AG09319 (cell line): ENCODE data around the gene SLITRK3.

Experiments used
- DNase-seq: peaks from one replicate; pipeline ENCODE4 v3.0.0-alpha.2; 2010; ENCODE audit warnings: low read depth; ENCODE audit errors: extremely low read depth
- TF ChIP-seq, protein P1 (sequence below): IDR thresholded peaks from 2 replicates; pipeline ENCODE4 v1.5.1; 2011; ENCODE audit warnings: low read depth, mild to moderate bottlenecking, inconsistent platforms, low read length, moderate library complexity

SLITRK3 gene, protein sequence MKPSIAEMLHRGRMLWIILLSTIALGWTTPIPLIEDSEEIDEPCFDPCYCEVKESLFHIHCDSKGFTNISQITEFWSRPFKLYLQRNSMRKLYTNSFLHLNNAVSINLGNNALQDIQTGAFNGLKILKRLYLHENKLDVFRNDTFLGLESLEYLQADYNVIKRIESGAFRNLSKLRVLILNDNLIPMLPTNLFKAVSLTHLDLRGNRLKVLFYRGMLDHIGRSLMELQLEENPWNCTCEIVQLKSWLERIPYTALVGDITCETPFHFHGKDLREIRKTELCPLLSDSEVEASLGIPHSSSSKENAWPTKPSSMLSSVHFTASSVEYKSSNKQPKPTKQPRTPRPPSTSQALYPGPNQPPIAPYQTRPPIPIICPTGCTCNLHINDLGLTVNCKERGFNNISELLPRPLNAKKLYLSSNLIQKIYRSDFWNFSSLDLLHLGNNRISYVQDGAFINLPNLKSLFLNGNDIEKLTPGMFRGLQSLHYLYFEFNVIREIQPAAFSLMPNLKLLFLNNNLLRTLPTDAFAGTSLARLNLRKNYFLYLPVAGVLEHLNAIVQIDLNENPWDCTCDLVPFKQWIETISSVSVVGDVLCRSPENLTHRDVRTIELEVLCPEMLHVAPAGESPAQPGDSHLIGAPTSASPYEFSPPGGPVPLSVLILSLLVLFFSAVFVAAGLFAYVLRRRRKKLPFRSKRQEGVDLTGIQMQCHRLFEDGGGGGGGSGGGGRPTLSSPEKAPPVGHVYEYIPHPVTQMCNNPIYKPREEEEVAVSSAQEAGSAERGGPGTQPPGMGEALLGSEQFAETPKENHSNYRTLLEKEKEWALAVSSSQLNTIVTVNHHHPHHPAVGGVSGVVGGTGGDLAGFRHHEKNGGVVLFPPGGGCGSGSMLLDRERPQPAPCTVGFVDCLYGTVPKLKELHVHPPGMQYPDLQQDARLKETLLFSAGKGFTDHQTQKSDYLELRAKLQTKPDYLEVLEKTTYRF

DNA sequence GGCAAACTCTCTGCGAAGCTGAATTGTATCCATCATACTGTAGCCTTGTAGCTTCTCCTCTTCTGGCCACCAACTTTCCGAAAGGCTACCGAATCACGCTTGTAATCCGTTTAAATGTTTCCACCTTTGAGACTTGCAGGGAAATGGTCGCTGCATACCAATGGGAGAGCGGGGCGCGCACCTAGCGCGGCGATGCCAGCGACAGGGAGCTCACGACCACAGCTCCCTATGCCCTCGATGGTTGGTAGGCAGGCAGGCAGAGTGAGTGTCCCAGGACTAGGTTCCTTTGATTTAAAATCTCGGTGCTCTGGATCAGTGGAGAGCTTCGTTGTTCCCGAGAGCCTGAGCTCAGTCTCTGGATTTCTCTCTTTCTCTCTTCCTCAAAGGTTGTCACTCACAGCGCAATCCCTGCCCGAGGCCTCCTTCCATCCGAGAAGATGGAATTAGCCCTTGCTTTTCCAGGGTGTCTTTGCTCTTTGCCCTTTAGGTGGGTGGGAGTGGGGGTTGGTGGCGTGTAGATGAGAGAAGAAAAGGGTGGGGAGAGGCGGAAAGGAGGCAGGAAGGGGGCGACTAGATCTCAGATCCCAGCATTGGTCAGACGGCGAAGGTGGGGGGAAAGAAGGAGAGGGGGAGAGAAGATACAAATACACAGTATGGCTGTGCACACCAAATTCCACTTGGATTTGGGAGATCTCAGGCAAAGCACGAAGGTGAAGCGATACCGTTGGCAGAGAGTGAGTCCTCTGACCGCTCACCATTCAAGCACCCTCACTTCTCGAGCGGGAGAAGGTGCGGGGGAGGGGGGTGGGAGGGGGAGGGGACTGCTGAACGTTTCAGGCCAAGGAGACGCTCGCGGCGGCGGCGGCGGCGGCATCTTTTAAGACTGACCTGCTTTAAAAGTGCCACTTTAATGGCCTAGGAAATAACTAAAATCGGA, at the start of gene SLITRK3:
Gene SLITRK3 (minus strand): TSS at position 745 of the 937 bp plus-strand sequence. CDS start 5,554 bp downstream, outside the sequence.
- no peak for DNase-seq
- TF ChIP-seq, protein P1, sequence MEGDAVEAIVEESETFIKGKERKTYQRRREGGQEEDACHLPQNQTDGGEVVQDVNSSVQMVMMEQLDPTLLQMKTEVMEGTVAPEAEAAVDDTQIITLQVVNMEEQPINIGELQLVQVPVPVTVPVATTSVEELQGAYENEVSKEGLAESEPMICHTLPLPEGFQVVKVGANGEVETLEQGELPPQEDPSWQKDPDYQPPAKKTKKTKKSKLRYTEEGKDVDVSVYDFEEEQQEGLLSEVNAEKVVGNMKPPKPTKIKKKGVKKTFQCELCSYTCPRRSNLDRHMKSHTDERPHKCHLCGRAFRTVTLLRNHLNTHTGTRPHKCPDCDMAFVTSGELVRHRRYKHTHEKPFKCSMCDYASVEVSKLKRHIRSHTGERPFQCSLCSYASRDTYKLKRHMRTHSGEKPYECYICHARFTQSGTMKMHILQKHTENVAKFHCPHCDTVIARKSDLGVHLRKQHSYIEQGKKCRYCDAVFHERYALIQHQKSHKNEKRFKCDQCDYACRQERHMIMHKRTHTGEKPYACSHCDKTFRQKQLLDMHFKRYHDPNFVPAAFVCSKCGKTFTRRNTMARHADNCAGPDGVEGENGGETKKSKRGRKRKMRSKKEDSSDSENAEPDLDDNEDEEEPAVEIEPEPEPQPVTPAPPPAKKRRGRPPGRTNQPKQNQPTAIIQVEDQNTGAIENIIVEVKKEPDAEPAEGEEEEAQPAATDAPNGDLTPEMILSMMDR: no peak

DNA sequence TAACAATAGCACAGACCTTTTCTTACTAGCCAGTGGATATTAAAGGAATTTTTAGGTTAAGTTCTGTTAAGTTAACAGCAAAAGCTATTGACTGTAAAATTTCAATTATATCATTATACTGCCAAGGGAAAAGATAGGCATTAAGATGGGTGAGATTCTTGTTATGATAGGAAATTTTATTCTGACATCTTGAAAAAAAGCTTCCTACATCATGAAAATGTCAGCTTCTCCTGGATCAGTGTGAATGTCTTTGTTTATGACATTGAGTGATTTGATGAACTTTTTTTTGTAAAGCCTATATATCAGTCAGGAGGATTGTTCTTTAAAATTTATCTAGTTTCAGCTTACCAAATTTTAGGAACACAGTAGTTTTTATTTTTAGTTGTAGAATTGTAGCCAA, 47.4 kb upstream of the SLITRK3 start:
- no peak for DNase-seq
- TF ChIP-seq, protein P1: no peak

DNA sequence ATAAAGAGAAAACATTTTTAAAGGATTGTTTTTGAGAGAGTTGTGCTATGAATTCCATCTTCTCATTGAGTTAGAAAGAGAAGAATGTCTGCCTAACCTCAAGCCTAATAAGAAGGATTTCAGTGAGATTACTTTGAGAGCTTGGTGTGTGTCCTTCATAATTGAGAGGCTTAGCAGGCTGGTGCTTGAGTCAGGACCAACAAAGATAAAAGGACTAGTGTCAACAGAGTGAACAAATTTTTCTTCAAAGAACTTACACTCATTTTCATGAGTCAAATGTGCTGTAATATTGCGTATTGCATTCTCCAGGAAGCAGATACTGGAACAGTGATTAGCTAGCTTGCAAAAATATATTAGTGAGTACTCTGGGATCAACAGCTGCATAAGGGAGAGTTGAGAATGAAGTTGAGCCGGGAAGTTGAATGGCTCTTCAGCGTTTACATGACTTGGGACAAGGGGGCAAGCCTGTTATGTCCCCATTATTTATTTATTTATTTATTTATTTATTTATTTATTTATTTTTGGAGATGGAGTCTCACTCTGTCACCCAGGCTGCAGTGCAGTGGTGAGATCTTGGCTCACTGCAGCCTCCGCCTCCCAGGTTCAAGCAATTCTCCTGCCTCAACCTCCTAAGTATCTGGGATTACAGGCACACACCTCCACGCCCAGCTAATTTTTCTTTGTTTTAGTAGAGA, 37.5 kb upstream of the SLITRK3 start:
- TF ChIP-seq, protein P1: no peak
- DNase-seq: no peak

DNA sequence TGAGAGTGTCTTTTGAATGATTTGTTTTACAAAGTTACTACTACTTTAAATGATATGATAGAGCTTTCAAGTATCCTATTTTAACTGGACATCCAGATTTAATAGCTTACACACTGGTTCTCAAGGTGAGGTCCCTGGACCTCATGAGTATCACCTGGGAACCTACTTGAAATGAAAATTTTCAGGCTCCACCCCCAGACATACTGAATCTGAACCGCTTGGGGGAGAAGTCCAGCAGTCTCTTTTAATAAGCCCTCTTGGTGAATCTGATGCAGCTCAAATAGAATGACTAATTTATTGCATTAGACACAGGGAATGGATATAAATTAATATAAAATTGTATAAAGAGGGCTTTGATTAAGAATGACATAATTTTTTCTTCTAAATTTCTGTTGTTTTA, 29.4 kb upstream of the SLITRK3 start:
- no peak for DNase-seq
- TF ChIP-seq, protein P1: no peak

DNA sequence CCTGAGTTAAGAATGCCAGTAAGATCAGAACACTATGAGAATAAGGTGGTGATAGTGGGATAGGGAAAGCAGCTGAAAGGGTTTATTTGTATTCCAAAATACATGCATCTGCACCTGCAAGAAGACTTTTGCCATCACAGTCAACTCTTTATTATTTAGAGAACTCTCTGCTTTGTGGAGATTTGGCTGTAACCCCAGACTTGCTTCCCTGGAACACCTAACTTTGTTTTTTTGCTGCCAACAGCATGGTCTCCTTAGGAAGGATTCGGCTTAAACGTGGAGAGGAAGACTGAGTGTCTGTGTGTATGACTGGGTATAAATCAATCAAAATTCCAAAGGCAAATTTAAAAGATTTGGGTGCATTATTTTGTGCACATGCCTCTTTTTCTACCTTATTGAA, 21.6 kb upstream of the SLITRK3 start:
- TF ChIP-seq, protein P1: no peak
- no peak for DNase-seq

DNA sequence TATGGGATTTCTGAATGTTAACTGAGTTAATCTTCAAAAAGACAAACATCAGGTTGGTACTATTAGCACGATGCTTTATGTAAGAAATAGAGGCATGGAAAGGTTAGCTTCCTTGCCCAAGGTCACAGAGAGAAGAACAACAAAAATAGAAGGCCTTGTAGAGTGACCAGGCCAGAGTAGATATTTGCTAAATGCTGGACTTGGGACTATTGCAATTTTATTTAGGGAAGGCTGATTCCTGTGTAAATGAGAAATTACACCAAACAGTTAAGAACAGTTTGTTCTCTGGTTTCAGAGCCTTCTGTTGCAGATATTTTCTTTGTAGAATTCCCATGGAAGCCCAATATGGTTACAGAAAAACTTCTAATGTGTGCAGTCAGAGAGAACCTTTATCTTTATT, 16.4 kb upstream of the SLITRK3 start:
- TF ChIP-seq, protein P1: no peak
- no peak for DNase-seq
